LNCaP clone FGC (cell line): Measurements from ENCODE around the gene E2F1.

Experiments
- DNase-seq: peaks from one replicate; pipeline ENCODE4 v3.0.0-alpha.2; 2011; ENCODE audit warnings: low read depth
- H3K4me3 ChIP-seq: 2 replicates; pipeline ENCODE4 v1.5.1; 2011; ENCODE audit warnings: mild to moderate bottlenecking, low read depth, low read length, control low read depth
- CTCF ChIP-seq: IDR thresholded peaks from 2 replicates; pipeline ENCODE4 v1.5.1; 2012; ENCODE audit warnings: mild to moderate bottlenecking; ENCODE audit not compliant: control insufficient read depth, insufficient read depth; ENCODE audit errors: extremely low read depth

Gene E2F1

DNA sequence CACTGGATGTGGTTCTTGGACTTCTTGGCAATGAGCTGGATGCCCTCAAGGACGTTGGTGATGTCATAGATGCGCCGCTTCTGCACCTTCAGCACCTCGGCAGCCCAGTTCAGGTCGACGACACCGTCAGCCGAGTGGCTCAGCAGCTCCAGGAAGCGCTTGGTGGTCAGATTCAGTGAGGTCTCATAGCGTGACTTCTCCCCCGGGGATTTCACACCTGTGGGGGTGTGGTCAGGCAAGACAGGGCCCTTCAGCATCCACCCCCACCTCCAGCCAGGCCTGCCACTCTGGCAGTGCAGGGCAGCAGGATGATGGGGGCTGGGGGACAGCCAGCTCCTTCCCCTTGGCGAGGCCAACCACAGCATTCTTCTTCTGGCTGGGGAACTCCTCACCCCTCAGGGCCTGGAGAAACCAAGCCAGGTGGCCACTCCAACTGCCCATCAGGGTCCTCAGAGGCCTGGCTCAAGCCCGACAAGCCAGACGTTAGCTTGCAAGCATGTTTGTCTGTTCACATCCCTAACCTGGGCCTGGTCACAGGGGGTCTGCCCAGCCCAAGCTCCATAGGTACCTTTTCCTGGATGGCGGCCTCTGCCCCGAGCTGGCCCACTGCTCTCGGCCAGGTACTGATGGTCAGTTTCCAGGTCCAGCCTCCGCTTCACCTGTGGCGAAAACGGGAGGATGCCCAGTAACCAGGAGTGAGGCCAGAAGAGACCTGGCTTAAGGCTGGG lies 6.3 kb downstream of the E2F1 start:
- no peak for DNase-seq
- TF ChIP-seq CTCF, result no peak
- H3K4me3 ChIP-seq, result no peak overlapping the region

DNA sequence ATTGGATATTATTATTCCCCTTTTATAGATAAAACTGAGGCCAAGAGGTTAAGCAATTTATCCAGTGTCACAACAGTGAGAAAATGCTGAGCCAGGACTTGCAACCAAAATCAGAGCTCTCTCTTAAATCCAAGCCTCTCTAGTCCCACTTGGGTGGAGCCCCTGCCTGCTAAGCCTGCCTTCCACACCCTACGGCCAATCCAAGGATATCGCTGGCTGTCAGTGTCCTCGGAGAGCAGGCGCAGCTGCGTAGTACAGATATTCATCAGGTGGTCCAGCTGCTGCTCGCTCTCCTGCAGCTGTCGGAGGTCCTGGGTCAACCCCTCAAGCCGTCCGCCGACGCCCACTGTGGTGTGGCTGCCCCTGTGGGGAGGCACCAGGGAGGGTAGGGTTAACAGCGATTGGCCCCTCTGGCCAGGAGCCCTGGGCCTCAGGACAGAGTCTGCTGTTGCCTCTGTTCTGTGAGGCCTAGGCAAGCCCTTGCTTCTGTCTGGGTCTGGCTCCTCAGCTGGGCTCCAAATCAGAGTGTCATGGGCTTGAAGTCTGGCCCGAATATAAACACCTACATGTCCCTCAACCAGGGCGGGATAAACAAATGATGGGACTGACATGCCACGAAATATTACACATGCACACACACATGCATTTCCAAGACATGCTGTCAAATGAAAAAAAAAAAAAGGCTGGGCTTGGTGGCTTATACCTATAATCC lies 8.0 kb downstream of the E2F1 start:
- TF ChIP-seq CTCF, result no peak
- no peak overlapping the region for H3K4me3 ChIP-seq
- DNase-seq, result no peak

DNA sequence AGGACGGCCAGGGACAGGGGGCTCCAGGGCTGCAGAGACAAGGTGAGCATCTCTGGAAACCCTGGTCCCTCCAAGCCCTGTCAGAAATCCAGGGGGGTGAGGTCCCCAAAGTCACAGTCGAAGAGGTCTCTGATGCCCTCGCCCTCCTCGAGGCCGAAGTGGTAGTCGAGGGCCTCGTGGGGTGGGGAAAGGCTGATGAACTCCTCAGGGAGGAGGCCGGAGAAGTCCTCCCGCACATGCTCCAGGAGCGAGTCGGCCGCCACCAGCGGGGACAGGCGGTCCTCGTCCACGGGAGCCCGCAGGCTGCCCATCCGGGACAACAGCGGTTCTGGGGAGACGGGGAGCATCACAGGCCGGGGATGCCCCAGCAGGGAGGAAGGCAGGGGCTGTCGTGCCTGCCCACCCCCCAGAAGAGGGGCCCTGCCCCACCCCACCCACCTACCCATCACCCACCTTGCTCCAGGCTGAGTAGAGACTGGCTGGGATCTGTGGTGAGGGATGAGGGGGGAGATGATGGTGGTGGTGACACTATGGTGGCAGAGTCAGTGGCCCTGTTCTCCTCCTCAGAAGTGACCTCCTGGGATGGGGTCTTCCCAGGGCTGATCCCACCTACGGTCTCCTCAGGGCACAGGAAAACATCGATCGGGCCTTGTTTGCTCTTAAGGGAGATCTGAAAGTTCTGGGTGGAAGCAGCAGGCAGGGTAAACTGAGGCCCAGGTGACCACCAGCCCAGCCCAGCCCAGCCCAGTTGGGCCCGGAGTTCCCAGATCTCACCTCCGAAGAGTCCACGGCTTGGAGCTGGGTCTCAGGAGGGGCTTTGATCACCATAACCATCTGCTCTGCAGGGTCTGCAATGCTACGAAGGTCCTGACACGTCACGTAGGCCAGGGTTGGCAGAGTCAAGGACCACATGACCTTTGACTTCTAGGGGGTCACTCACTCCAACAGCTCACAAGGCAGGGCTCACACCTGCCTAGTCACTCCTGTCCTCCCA lies 9.2 kb downstream of the E2F1 start:
- TF ChIP-seq CTCF, result no peak
- no peak overlapping the region for H3K4me3 ChIP-seq
- no peak for DNase-seq

GRCh38 chr20:33676121-33676520 lies 10.1 kb downstream of the E2F1 start:
- no peak for TF ChIP-seq CTCF
- DNase-seq, result no peak
- no peak overlapping the region for H3K4me3 ChIP-seq

- DNase-seq, result no peak
- no peak for TF ChIP-seq CTCF
- H3K4me3 ChIP-seq, result no peak overlapping the region
These were observed 10.8 kb downstream of the E2F1 start for GRCh38 chr20:33675136-33675959.
